LNCAP (cell line): ENCODE measurements around the gene SELENON.

Experiments used
- CTCF ChIP-seq: fragments of 450-650 bp; IDR thresholded peaks from 2 replicates; pipeline ENCODE4 v1.5.1; 2017; ENCODE audit warnings: mild to moderate bottlenecking

Gene SELENON

GRCh38 chr1:25810341-25811299 lies 10.6 kb downstream of the SELENON start:
- TF ChIP-seq CTCF: peak; percentile 78

- TF ChIP-seq CTCF: no peak
Measured at GRCh38 chr1:25811384-25812082, 11.5 kb downstream of the SELENON start.

- no peak for TF ChIP-seq CTCF
Measured at GRCh38 chr1:25813071-25813733, 13.2 kb downstream of the SELENON start.

GRCh38 chr1:25813734-25814471 lies 13.9 kb downstream of the SELENON start:
- TF ChIP-seq CTCF: no peak

- TF ChIP-seq CTCF: no peak
Measured at GRCh38 chr1:25814549-25815087, 14.6 kb downstream of the SELENON start.

GRCh38 chr1:25815208-25816111 lies 15.5 kb downstream of the SELENON start:
- TF ChIP-seq CTCF: no peak
